Neural cell (in vitro differentiated cells): ENCODE measurements around the gene ADCY6. TPM values are rescaled to one million over a fixed set of nuclear protein-coding genes. Genes with fewer than 3 reads are reported as not detected.

Source experiments
- H2AFZ ChIP-seq: fragments of 200-600, 300-800 bp; sonication (generic), shearing (Covaris generic); 2 replicates; pipeline ENCODE4 v1.6.0; 2014; ENCODE audit warnings: low read depth, mild to moderate bottlenecking, antibody characterized with exemption, low read length, moderate library complexity
- H3F3A ChIP-seq: fragments of 200-600 bp; shearing (Covaris generic); 2 replicates; pipeline ENCODE4 v1.6.1; 2016; ENCODE audit warnings: mild to moderate bottlenecking, moderate library complexity, mixed read lengths, antibody characterized with exemption, low read length; ENCODE audit not compliant: insufficient read depth, poor library complexity, severe bottlenecking
- H3K27ac ChIP-seq: fragments of 200-600, 300-800 bp; sonication (generic), shearing (Covaris generic); 2 replicates; pipeline ENCODE4 v1.5.1; 2014; ENCODE audit warnings: mild to moderate bottlenecking, low read length, moderate library complexity
- H3K27me3 ChIP-seq: fragments of 300-800, 200-600 bp; sonication (generic), shearing (Covaris generic); 2 replicates; pipeline ENCODE4 v1.6.0; 2014; ENCODE audit warnings: mild to moderate bottlenecking, low read depth, low read length, moderate library complexity; ENCODE audit not compliant: insufficient read depth
- H3K36me3 ChIP-seq: fragments of 300-800, 200-600 bp; sonication (generic), shearing (Covaris generic); 2 replicates; pipeline ENCODE4 v1.5.1; 2014; ENCODE audit warnings: mild to moderate bottlenecking, antibody characterized with exemption, low read length, moderate library complexity; ENCODE audit not compliant: insufficient read depth
- H3K4me2 ChIP-seq: fragments of 300-800, 200-600 bp; sonication (generic), shearing (Covaris generic); 2 replicates; pipeline ENCODE4 v1.6.0; 2014; ENCODE audit warnings: mild to moderate bottlenecking, low read length
- H3K4me3 ChIP-seq: fragments of 300-800, 200-600 bp; sonication (generic), shearing (Covaris generic); 2 replicates; pipeline ENCODE4 v1.5.1; 2014; ENCODE audit warnings: mild to moderate bottlenecking, low read length, moderate library complexity
- H3K79me2 ChIP-seq: fragments of 200-600 bp; shearing (Covaris generic); replicated peaks from 2 replicates; pipeline ENCODE4 v1.6.0; 2014; ENCODE audit warnings: mild to moderate bottlenecking, low read length, moderate library complexity; ENCODE audit not compliant: insufficient read depth
- H3K9ac ChIP-seq: fragments of 300-800, 200-600 bp; sonication (generic), shearing (Covaris generic); 2 replicates; pipeline ENCODE4 v1.6.1; 2016; ENCODE audit warnings: mild to moderate bottlenecking, low read length, mixed read lengths
- H3K9me2 ChIP-seq: fragments of 200-600 bp; shearing (Covaris generic); 2 replicates; pipeline ENCODE4 v1.6.1; 2016; ENCODE audit warnings: mild to moderate bottlenecking, low read length, mixed read lengths; ENCODE audit not compliant: insufficient read depth
- H3K9me3 ChIP-seq: fragments of 200-600, 300-800 bp; sonication (generic), shearing (Covaris generic); 2 replicates; pipeline ENCODE4 v1.6.1; 2016; ENCODE audit warnings: mild to moderate bottlenecking, mixed run types, low read length, moderate library complexity, mixed read lengths
- H4K20me1 ChIP-seq: fragments of 200-600 bp; shearing (Covaris generic); 2 replicates; pipeline ENCODE4 v1.6.1; 2016; ENCODE audit warnings: mild to moderate bottlenecking, mixed run types; ENCODE audit not compliant: insufficient read depth
- CTCF ChIP-seq: fragments of 450-650 bp; IDR thresholded peaks from 2 replicates; pipeline ENCODE4 v1.5.1; 2014; ENCODE audit warnings: antibody characterized with exemption, mild to moderate bottlenecking, moderate library complexity; ENCODE audit not compliant: poor library complexity, severe bottlenecking
- EP300 ChIP-seq: fragments of 450-650 bp; conservative IDR thresholded peaks from 2 replicates; pipeline ENCODE4 v1.6.1; 2014; ENCODE audit warnings: antibody characterized with exemption, mild to moderate bottlenecking, moderate library complexity; ENCODE audit not compliant: poor library complexity, severe bottlenecking
- EZH2 ChIP-seq: fragments of 200-600, 300-800 bp; shearing (Covaris generic), sonication (generic); IDR thresholded peaks from 2 replicates; pipeline ENCODE4 v1.6.1; 2014; ENCODE audit warnings: antibody characterized with exemption, low read length, borderline replicate concordance, mild to moderate bottlenecking; ENCODE audit not compliant: insufficient read depth, poor library complexity, severe bottlenecking
- MXI1 ChIP-seq: fragments of 450-650 bp; conservative IDR thresholded peaks from 2 replicates; pipeline ENCODE4 v1.6.1; 2014; ENCODE audit warnings: antibody characterized with exemption, mild to moderate bottlenecking; ENCODE audit not compliant: poor library complexity, severe bottlenecking
- POLR2AphosphoS5 ChIP-seq: IDR thresholded peaks from 2 replicates; pipeline ENCODE4 v1.6.1; 2012
- RAD21 ChIP-seq: fragments of 450-650 bp; conservative IDR thresholded peaks from 2 replicates; pipeline ENCODE4 v1.6.1; 2014; ENCODE audit warnings: antibody characterized with exemption, mild to moderate bottlenecking, moderate library complexity
- REST ChIP-seq: IDR thresholded peaks from 2 replicates; pipeline ENCODE4 v1.6.1; 2012; ENCODE audit warnings: borderline replicate concordance
- SMC3 ChIP-seq: fragments of 450-650 bp; conservative IDR thresholded peaks from 2 replicates; pipeline ENCODE4 v1.6.1; 2014; ENCODE audit warnings: antibody characterized with exemption, mild to moderate bottlenecking, moderate library complexity; ENCODE audit not compliant: poor library complexity
- TAF1 ChIP-seq: IDR thresholded peaks from 2 replicates; pipeline ENCODE4 v1.6.1; 2012; ENCODE audit warnings: low read depth
- polyA plus RNA-seq: library from polyadenylated mRNA; depleted of rRNA; stranded (reverse); fragments of >200 nt; gene quantifications from 2 replicates; pipeline ENCODE4 v1.2.3, GENCODE V29; 2014

The ADCY6 gene
- polyA plus RNA-seq, 1 donor from 2014 or later = 43.1 TPM

GRCh38 chr12:48815126-48816110 lies 26.5 kb upstream of the ADCY6 start:
- peak overlapping the region; percentile 97 for H3K9ac ChIP-seq
- peak overlapping the region; percentile 97 for H3K27ac ChIP-seq
- no peaks in the 10 kb centered on the region for H3K27me3 ChIP-seq
- peaks cover 4% of the 10 kb centered on the region for H3F3A ChIP-seq
- no peaks in the 10 kb centered on the region for H3K36me3 ChIP-seq
- H3K4me2 ChIP-seq = peak overlapping the region; percentile 99
- TF ChIP-seq REST (peak; percentile 89), EZH2 (no peak), MXI1 (peak; percentile 72), POLR2AphosphoS5 (peak; percentile 86), TAF1 (peak; percentile 52), RAD21 (no peak), CTCF (no peak), EP300 (peak; percentile 17), SMC3 (no peak)
- peaks cover 45% of the 10 kb centered on the region for H3K79me2 ChIP-seq
- no peaks in the 10 kb centered on the region for H3K9me2 ChIP-seq
- H2AFZ ChIP-seq = peak overlapping the region; percentile 98
- no peaks in the 10 kb centered on the region for H4K20me1 ChIP-seq
- H3K9me3 ChIP-seq = no peaks in the 10 kb centered on the region
- peak overlapping the region; percentile 96 for H3K4me3 ChIP-seq

- H3K9me2 ChIP-seq = no peaks in the 10 kb centered on the region
- peak overlapping the region; percentile 99 for H3K4me2 ChIP-seq
- H2AFZ ChIP-seq = peak overlapping the region; percentile 98
- peaks cover 35% of the 10 kb centered on the region for H3K79me2 ChIP-seq
- TF ChIP-seq EP300 = no peak
- peak; percentile 22 for TF ChIP-seq MXI1
- TF ChIP-seq EZH2 = no peak
- TF ChIP-seq TAF1 = no peak
- no peak for TF ChIP-seq REST
- peak; percentile 35 for TF ChIP-seq RAD21
- peak; percentile 97 for TF ChIP-seq CTCF
- peak; percentile 59 for TF ChIP-seq SMC3
- TF ChIP-seq POLR2AphosphoS5 = peak; percentile 63
- H3K36me3 ChIP-seq = no peaks in the 10 kb centered on the region
- no peaks in the 10 kb centered on the region for H3K27me3 ChIP-seq
- peak overlapping the region; percentile 96 for H3K4me3 ChIP-seq
- H4K20me1 ChIP-seq = no peaks in the 10 kb centered on the region
- H3F3A ChIP-seq = peaks cover 4% of the 10 kb centered on the region
- peak overlapping the region; percentile 97 for H3K27ac ChIP-seq
- peak overlapping the region; percentile 97 for H3K9ac ChIP-seq
- no peaks in the 10 kb centered on the region for H3K9me3 ChIP-seq
Measured at GRCh38 chr12:48814262-48815125, 25.6 kb upstream of the ADCY6 start.
